ENCODE measurements around the gene NEK6. TPM values are rescaled to one million over a fixed set of nuclear protein-coding genes. Genes with fewer than 3 reads are reported as not detected.
A peak's percentile ranks its signal among the peaks of the same experiment; 100 is the strongest.

NEK6 gene
- total and polyA plus RNA-seq, 9 of the 15 experiments (the other 6 are each of a cell fraction or from before 2014, with no cell fraction given): 3.1 to 19.0 (median 8.4) TPM

DNA sequence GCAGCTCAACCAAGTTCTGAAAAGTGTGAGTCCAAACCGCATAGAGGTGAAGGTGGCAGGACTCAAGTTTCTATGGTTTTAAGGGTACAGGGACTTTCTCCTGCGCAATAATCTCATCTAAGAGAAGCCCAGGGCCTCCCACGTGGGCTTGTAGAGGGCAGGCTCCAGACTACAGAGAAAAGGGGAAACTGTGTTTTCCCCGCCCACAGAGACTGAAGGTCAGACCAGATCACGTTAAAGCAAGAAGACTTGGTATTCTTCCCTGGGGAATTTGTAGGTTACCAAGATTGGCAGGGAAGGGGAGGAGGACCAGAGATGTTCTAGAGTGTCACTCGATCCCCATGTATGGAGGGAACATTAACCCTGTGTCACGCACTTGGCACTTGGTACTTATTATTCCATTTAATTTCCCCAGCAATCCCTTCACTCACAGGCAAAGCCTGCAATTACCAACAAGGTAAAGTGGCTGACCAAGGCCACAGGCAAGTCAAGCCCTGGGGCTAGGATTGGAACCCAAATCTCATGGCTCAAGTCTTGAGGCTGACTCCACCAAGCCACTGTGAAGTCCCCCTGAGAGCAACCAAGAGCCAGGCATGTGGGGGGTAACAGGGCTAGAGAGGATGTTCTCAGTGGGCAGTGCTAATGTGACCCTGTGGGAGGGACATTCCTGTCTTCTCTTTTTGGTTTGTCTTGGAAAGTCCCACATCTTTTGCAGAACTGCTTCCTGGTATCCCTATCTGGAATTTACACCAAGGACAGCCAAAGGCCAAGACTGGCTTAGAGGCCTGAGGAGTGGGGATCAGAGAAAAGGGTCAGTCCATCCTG lies 18.3 kb upstream of the NEK6 start:
- in situ Hi-C loops (cut with MboI): no loop called here
- Histone ChIP-seq H2AFZ (ENCODE audit: low read depth, low read length) (peak overlapping the region; percentile 67; the same call in 1 of the 2 replicates), H3K4me2 (ENCODE audit: insufficient read depth, low read length) (no peak overlapping the region), H3K4me1 (replicated peaks in 1 of 2; ENCODE audit: control insufficient read depth in 2 of 2, insufficient read depth in 2 of 2, low read length in 2 of 2) (peaks cover 8 to 17% of the 10 kb centered on the region in 2 experiments; a peak in 4 of 5 replicates), H3K36me3 (ENCODE audit: control insufficient read depth, insufficient read depth, low read length) (no peaks in the 10 kb centered on the region), H3K4me3 (no peak overlapping the region), H3K27ac (ENCODE audit: extremely low read depth, low read depth, low read length) (no peak overlapping the region), H3K9me3 (replicated peaks; ENCODE audit: control insufficient read depth, insufficient read depth, low read depth, low read length) (no peaks in the 10 kb centered on the region), H3K79me2 (ENCODE audit: control insufficient read depth, insufficient read depth, low read length) (no peaks in the 10 kb centered on the region), H4K20me1 (replicated peaks; ENCODE audit: control insufficient read depth, insufficient read depth, low read length) (no peaks in the 10 kb centered on the region), H3K9me1 (ENCODE audit: control insufficient read depth, insufficient read depth, low read length) (no peaks in the 10 kb centered on the region), H3K27me3 (ENCODE audit: control insufficient read depth in 2 of 2, insufficient read depth in 2 of 2, low read length in 2 of 2) (no peaks in the 10 kb centered on the region), H3K9ac (ENCODE audit: insufficient read depth in 1 of 2, low read depth in 2 of 2, low read length in 2 of 2) (no peak overlapping the region)
- peak; percentile 52; the same call in 2 of the 3 replicates for ATAC-seq
- 13% methylated on average over 7 of the region's 7 CpGs for whole genome bisulfite sequencing (ENCODE audit: insufficient coverage, low coverage, missing lambda C conversion rate)
- intact Hi-C loops (cut with micrococcal nuclease): no loop called here
- FAIRE-seq: no peak
- TF ChIP-seq MEF2A (IDR thresholded peaks at IDR 0.05; ENCODE audit: control insufficient read depth, low read depth, low read length) (no peak), CHCHD3 (CRISPR knock-in tag; IDR thresholded peaks at IDR 0.05) (no peak), L3MBTL2 (IDR thresholded peaks at IDR 0.05) (peak; percentile 43; the same call in 1 of the 2 replicates), MYC (IDR thresholded peaks at IDR 0.05; ENCODE audit: low read depth, low read length) (0 out of 2 replicates have a peak, but pooled peaks have one; percentile 23), MYC (CRISPR knock-in tag; IDR thresholded peaks at IDR 0.05; ENCODE audit: borderline replicate concordance, low read depth) (no peak), ZNF561 (CRISPR knock-in tag; conservative IDR thresholded peaks at IDR 0.05) (no peak), NRF1 (conservative IDR thresholded peaks at IDR 0.05 in 1 of 2, IDR thresholded peaks at IDR 0.05 in 1 of 2) (peak; percentile 50 to 51; a peak in 3 of 4 replicates), ZNF263 (CRISPR knock-in tag; IDR thresholded peaks at IDR 0.05; ENCODE audit: borderline replicate concordance) (peak; percentile 16; the same call in 1 of the 2 replicates)
- TF ChIP-seq, protein P1, sequence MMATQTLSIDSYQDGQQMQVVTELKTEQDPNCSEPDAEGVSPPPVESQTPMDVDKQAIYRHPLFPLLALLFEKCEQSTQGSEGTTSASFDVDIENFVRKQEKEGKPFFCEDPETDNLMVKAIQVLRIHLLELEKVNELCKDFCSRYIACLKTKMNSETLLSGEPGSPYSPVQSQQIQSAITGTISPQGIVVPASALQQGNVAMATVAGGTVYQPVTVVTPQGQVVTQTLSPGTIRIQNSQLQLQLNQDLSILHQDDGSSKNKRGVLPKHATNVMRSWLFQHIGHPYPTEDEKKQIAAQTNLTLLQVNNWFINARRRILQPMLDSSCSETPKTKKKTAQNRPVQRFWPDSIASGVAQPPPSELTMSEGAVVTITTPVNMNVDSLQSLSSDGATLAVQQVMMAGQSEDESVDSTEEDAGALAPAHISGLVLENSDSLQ (IDR thresholded peaks at IDR 0.05): no peak
- BruUV-seq (replicated peaks): no TSS peak
- ChIA-PET CTCF (ENCODE audit: low intra/inter-chr PET ratio) (interaction anchor here (0.5 kb wide), 1 partner anchor 889 kb away, joined by 3 read pairs; no protein-coding TSS in a partner anchor), POLR2A (interaction anchor here (0.6 to 0.7 kb wide), 2 partner anchors 153 to 831 kb away, joined by 3 read pairs; no protein-coding TSS in a partner anchor)
- DNase-seq (ENCODE audit: extremely low read depth in 1 of 4, low spot score in 3 of 4): peak in 1 of 4 experiments; percentile 34

All from K562 (cell line).